Activated T-helper 17 cell treated with anti-CD3 and anti-CD28 coated beads, Interleukin-2, amount 50 U/mL, for 72 hours (primary cell): ENCODE data around the gene PASK. TPM values are rescaled to one million over a fixed set of nuclear protein-coding genes. Genes with fewer than 3 reads are reported as not detected.

Experiments
- ATAC-seq: fragments of 150-1000 bp; cut with Tn5 transposase; replicated peaks from 2 replicates; pipeline ENCODE4 v1.10.0; 2021; ENCODE audit warnings: mild to moderate bottlenecking, moderate library complexity
- H3K27ac Mint-ChIP-seq: one replicate; pipeline ENCODE4 v1.8.0; 2022; ENCODE audit warnings: mixed read lengths
- H3K27me3 Mint-ChIP-seq: one replicate; pipeline ENCODE4 v1.8.0; 2022; ENCODE audit warnings: mixed read lengths
- H3K36me3 Mint-ChIP-seq: one replicate; pipeline ENCODE4 v1.8.0; 2022; ENCODE audit warnings: low read depth, mild to moderate bottlenecking, mixed read lengths
- H3K4me1 Mint-ChIP-seq: one replicate; pipeline ENCODE4 v1.8.0; 2022; ENCODE audit warnings: mixed read lengths
- H3K4me3 Mint-ChIP-seq: one replicate; pipeline ENCODE4 v1.8.0; 2022; ENCODE audit warnings: mild to moderate bottlenecking, mixed read lengths
- H3K9me3 Mint-ChIP-seq: one replicate; pipeline ENCODE4 v1.8.0; 2022; ENCODE audit warnings: mixed read lengths
- total RNA-seq, 2 donors: library from RNA; stranded (reverse); gene quantifications; one replicate each; pipeline ENCODE4 v1.2.3, GENCODE V29; 2022

The PASK gene
- total RNA-seq, 2 donors from 2014 or later, result 71.0 to 73.6 TPM

- H3K4me3 Mint-ChIP-seq, result peak overlapping the region; percentile 24
- H3K9me3 Mint-ChIP-seq, result no peaks in the 10 kb centered on the region
- peak; percentile 24 for ATAC-seq
- H3K4me1 Mint-ChIP-seq, result peaks cover 5% of the 10 kb centered on the region
- H3K27me3 Mint-ChIP-seq, result no peaks in the 10 kb centered on the region
- H3K36me3 Mint-ChIP-seq, result peaks cover 89% of the 10 kb centered on the region
- H3K27ac Mint-ChIP-seq, result peak overlapping the region; percentile 18
These were observed 60.9 kb downstream of the PASK start for GRCh38 chr2:241088376-241088775.

GRCh38 chr2:241087420-241088268 lies 61.6 kb downstream of the PASK start:
- H3K36me3 Mint-ChIP-seq, result peaks cover 84% of the 10 kb centered on the region
- H3K4me1 Mint-ChIP-seq, result peaks cover 5% of the 10 kb centered on the region
- peak; percentile 77 for ATAC-seq
- H3K4me3 Mint-ChIP-seq, result peak overlapping the region; percentile 24
- no peaks in the 10 kb centered on the region for H3K27me3 Mint-ChIP-seq
- no peaks in the 10 kb centered on the region for H3K9me3 Mint-ChIP-seq
- peak overlapping the region; percentile 18 for H3K27ac Mint-ChIP-seq

- Mint-ChIP-seq H3K36me3 (peaks cover 57% of the 10 kb centered on the region), H3K4me3 (no peak overlapping the region), H3K27me3 (no peaks in the 10 kb centered on the region), H3K9me3 (no peaks in the 10 kb centered on the region), H3K4me1 (no peaks in the 10 kb centered on the region), H3K27ac (peak overlapping the region; percentile 12)
- ATAC-seq, result no peak
These were observed 64.3 kb downstream of the PASK start for GRCh38 chr2:241084856-241085444.

- H3K27me3 Mint-ChIP-seq, result no peaks in the 10 kb centered on the region
- H3K27ac Mint-ChIP-seq, result peak overlapping the region; percentile 3
These were observed 66.2 kb downstream of the PASK start for GRCh38 chr2:241083091-241083415.

GRCh38 chr2:241082341-241083090 lies 66.8 kb downstream of the PASK start:
- Mint-ChIP-seq H3K36me3 (peaks cover 34% of the 10 kb centered on the region), H3K27me3 (no peaks in the 10 kb centered on the region), H3K9me3 (no peaks in the 10 kb centered on the region), H3K27ac (peak overlapping the region; percentile 3), H3K4me1 (peaks cover 2% of the 10 kb centered on the region), H3K4me3 (no peak overlapping the region)
- no peak for ATAC-seq

More at GRCh38 chr2:241083091-241083415, 66.2 kb downstream of the PASK start:
- Mint-ChIP-seq H3K4me1 (no peaks in the 10 kb centered on the region), H3K4me3 (no peak overlapping the region), H3K36me3 (peaks cover 38% of the 10 kb centered on the region), H3K9me3 (no peaks in the 10 kb centered on the region)
- no peak for ATAC-seq

- Mint-ChIP-seq H3K36me3 (peaks cover 32% of the 10 kb centered on the region), H3K9me3 (no peaks in the 10 kb centered on the region), H3K4me3 (no peak overlapping the region), H3K27ac (peak overlapping the region; percentile 82), H3K27me3 (no peaks in the 10 kb centered on the region), H3K4me1 (peaks cover 5% of the 10 kb centered on the region)
- ATAC-seq, result no peak
These were observed 67.5 kb downstream of the PASK start for GRCh38 chr2:241081643-241082340.

- H3K4me3 Mint-ChIP-seq, result no peak overlapping the region
- no peaks in the 10 kb centered on the region for H3K9me3 Mint-ChIP-seq
- H3K27me3 Mint-ChIP-seq, result no peaks in the 10 kb centered on the region
- H3K4me1 Mint-ChIP-seq, result peaks cover 5% of the 10 kb centered on the region
- H3K27ac Mint-ChIP-seq, result peak overlapping the region; percentile 82
- no peak for ATAC-seq
- peaks cover 26% of the 10 kb centered on the region for H3K36me3 Mint-ChIP-seq
These were observed 68.1 kb downstream of the PASK start for GRCh38 chr2:241081190-241081642.

- Mint-ChIP-seq H3K9me3 (no peaks in the 10 kb centered on the region), H3K27ac (peak overlapping the region; percentile 82)
These were observed 68.7 kb downstream of the PASK start for GRCh38 chr2:241080405-241081189.

GRCh38 chr2:241074901-241075540 lies 74.3 kb downstream of the PASK start:
- H3K4me3 Mint-ChIP-seq, result no peak overlapping the region
- H3K36me3 Mint-ChIP-seq, result peaks cover 30% of the 10 kb centered on the region
- H3K9me3 Mint-ChIP-seq, result no peaks in the 10 kb centered on the region

More at GRCh38 chr2:241080405-241081189, 68.7 kb downstream of the PASK start:
- no peaks in the 10 kb centered on the region for H3K27me3 Mint-ChIP-seq
- H3K4me3 Mint-ChIP-seq, result no peak overlapping the region
- H3K4me1 Mint-ChIP-seq, result peaks cover 5% of the 10 kb centered on the region
- peaks cover 26% of the 10 kb centered on the region for H3K36me3 Mint-ChIP-seq
- no peak for ATAC-seq

GRCh38 chr2:241074065-241074818 lies 75.0 kb downstream of the PASK start:
- peaks cover 30% of the 10 kb centered on the region for H3K36me3 Mint-ChIP-seq
- H3K9me3 Mint-ChIP-seq, result no peaks in the 10 kb centered on the region
- ATAC-seq, result no peak
- no peak overlapping the region for H3K4me3 Mint-ChIP-seq
- H3K27me3 Mint-ChIP-seq, result no peaks in the 10 kb centered on the region
- H3K27ac Mint-ChIP-seq, result no peak overlapping the region
- H3K4me1 Mint-ChIP-seq, result peaks cover 5% of the 10 kb centered on the region

More at GRCh38 chr2:241074901-241075540, 74.3 kb downstream of the PASK start:
- no peak for ATAC-seq
- Mint-ChIP-seq H3K27me3 (no peaks in the 10 kb centered on the region), H3K27ac (no peak overlapping the region), H3K4me1 (peaks cover 5% of the 10 kb centered on the region)

GRCh38 chr2:241073166-241074064 lies 75.9 kb downstream of the PASK start:
- Mint-ChIP-seq H3K9me3 (no peaks in the 10 kb centered on the region), H3K4me3 (no peak overlapping the region), H3K36me3 (peaks cover 30% of the 10 kb centered on the region), H3K27me3 (no peaks in the 10 kb centered on the region), H3K27ac (peak overlapping the region; percentile 72), H3K4me1 (peaks cover 5% of the 10 kb centered on the region)
- no peak for ATAC-seq
